ENCODE measurements around the gene SLC25A21. TPM values are rescaled to one million over a fixed set of nuclear protein-coding genes. Genes with fewer than 3 reads are reported as not detected.

The SLC25A21 gene
- total and polyA plus RNA-seq, 2 of the 13 experiments (the other 11 are each of a cell fraction or from before 2014, with no cell fraction given): 1.9 to 2.9 TPM

DNA sequence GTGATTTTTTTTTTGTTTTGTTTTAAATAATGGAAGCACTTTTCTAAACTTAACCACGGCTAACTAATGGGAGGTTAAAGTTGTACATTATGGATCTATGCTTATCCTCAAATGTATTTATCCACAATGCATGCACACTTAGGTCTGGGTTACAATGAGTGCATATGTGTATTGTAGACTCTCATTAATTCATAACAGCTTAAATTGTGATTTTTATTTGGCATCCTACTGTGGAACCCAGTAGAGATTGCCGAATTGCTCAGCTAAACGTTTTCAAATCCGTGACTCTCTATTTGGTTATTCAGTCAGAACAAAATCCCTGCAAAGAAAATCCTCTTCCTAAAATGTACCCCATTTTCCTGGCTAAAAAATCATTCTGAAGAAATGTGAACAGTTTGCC lies 244.0 kb downstream of the SLC25A21 start (continued):
- TF ChIP-seq, protein P1, sequence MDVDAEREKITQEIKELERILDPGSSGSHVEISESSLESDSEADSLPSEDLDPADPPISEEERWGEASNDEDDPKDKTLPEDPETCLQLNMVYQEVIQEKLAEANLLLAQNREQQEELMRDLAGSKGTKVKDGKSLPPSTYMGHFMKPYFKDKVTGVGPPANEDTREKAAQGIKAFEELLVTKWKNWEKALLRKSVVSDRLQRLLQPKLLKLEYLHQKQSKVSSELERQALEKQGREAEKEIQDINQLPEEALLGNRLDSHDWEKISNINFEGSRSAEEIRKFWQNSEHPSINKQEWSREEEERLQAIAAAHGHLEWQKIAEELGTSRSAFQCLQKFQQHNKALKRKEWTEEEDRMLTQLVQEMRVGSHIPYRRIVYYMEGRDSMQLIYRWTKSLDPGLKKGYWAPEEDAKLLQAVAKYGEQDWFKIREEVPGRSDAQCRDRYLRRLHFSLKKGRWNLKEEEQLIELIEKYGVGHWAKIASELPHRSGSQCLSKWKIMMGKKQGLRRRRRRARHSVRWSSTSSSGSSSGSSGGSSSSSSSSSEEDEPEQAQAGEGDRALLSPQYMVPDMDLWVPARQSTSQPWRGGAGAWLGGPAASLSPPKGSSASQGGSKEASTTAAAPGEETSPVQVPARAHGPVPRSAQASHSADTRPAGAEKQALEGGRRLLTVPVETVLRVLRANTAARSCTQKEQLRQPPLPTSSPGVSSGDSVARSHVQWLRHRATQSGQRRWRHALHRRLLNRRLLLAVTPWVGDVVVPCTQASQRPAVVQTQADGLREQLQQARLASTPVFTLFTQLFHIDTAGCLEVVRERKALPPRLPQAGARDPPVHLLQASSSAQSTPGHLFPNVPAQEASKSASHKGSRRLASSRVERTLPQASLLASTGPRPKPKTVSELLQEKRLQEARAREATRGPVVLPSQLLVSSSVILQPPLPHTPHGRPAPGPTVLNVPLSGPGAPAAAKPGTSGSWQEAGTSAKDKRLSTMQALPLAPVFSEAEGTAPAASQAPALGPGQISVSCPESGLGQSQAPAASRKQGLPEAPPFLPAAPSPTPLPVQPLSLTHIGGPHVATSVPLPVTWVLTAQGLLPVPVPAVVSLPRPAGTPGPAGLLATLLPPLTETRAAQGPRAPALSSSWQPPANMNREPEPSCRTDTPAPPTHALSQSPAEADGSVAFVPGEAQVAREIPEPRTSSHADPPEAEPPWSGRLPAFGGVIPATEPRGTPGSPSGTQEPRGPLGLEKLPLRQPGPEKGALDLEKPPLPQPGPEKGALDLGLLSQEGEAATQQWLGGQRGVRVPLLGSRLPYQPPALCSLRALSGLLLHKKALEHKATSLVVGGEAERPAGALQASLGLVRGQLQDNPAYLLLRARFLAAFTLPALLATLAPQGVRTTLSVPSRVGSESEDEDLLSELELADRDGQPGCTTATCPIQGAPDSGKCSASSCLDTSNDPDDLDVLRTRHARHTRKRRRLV (CRISPR knock-in tag; IDR thresholded peaks at IDR 0.05): no peak

DNA sequence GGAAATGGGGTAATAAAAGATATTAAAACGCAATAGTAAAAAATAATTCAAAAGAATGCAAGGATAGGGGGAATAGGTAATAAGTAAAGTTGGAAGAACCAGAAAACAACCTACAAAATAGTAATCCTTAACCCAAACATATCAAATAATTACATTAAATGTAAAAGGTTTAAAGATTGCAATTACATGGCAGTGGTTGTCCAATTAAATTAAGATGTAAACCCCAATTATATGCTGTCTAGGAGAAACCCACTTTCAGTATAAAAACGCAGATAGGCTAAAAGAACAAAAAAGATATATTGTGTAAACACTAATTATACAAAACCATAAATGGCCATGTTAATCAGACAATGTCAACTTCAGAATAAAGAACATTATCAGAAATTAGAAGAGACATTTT lies 247.3 kb downstream of the SLC25A21 start:
- ATAC-seq: no peak
- no peaks in the 10 kb centered on the region for H4K20me1 ChIP-seq (ENCODE audit: insufficient read depth, low read length)
- no peak for DNase-seq (ENCODE audit: low spot score)
- in situ Hi-C loops (cut with HindIII; ENCODE audit: extremely low pct_ligation_motif_present, low pct_unique_long_range_greater_than_20kb) (no loop called here), intact Hi-C loops (cut with micrococcal nuclease; ENCODE audit: unreplicated experiment) (no loop called here)
- no peak overlapping the region for H3K4me3 ChIP-seq (replicated peaks in 1 of 3; ENCODE audit: insufficient read depth in 1 of 3, low read depth in 2 of 3, low read length in 3 of 3)
- no TSS peak for BruUV-seq (replicated peaks)
- no peak overlapping the region for H3K4me2 ChIP-seq (ENCODE audit: low read depth, low read length)
- no peaks in the 10 kb centered on the region for H3K79me2 ChIP-seq (ENCODE audit: insufficient read depth, low read length)
- H3K36me3 ChIP-seq (replicated peaks in 1 of 2; ENCODE audit: control insufficient read depth in 1 of 2, insufficient read depth in 2 of 2, low read length in 2 of 2): no peaks in the 10 kb centered on the region
- no peak overlapping the region for H2AFZ ChIP-seq (ENCODE audit: low read length)
- TF ChIP-seq ZSCAN12 (CRISPR knock-in tag; IDR thresholded peaks at IDR 0.05): no peak
- no peak for TF ChIP-seq ZFY (CRISPR knock-in tag; IDR thresholded peaks at IDR 0.05)
- TF ChIP-seq ZNF44 (CRISPR knock-in tag; IDR thresholded peaks at IDR 0.05): no peak
- TF ChIP-seq ZNF431 (CRISPR knock-in tag; IDR thresholded peaks at IDR 0.05; ENCODE audit: borderline replicate concordance, low read depth): no peak
- TF ChIP-seq, protein P2, sequence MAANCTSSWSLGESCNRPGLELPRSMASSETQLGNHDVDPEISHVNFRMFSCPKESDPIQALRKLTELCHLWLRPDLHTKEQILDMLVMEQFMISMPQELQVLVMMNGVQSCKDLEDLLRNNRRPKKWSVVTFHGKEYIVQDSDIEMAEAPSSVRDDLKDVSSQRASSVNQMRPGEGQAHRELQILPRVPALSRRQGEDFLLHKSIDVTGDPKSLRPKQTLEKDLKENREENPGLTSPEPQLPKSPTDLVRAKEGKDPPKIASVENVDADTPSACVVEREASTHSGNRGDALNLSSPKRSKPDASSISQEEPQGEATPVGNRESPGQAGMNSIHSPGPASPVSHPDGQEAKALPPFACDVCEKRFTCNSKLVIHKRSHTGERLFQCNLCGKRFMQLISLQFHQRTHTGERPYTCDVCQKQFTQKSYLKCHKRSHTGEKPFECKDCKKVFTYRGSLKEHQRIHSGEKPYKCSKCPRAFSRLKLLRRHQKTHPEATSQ (CRISPR knock-in tag; IDR thresholded peaks at IDR 0.05; ENCODE audit: borderline replicate concordance): no peak
- TF ChIP-seq ZSCAN20 (CRISPR knock-in tag; IDR thresholded peaks at IDR 0.05; ENCODE audit: borderline replicate concordance): no peak
- TF ChIP-seq KMT2B (CRISPR knock-in tag; IDR thresholded peaks at IDR 0.05): no peak
- TF ChIP-seq NR2C2 (CRISPR knock-in tag; IDR thresholded peaks at IDR 0.05; ENCODE audit: borderline replicate concordance): no peak
- TF ChIP-seq, protein P3, sequence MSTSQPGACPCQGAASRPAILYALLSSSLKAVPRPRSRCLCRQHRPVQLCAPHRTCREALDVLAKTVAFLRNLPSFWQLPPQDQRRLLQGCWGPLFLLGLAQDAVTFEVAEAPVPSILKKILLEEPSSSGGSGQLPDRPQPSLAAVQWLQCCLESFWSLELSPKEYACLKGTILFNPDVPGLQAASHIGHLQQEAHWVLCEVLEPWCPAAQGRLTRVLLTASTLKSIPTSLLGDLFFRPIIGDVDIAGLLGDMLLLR (CRISPR knock-in tag; IDR thresholded peaks at IDR 0.05): no peak
- TF ChIP-seq, protein P4, sequence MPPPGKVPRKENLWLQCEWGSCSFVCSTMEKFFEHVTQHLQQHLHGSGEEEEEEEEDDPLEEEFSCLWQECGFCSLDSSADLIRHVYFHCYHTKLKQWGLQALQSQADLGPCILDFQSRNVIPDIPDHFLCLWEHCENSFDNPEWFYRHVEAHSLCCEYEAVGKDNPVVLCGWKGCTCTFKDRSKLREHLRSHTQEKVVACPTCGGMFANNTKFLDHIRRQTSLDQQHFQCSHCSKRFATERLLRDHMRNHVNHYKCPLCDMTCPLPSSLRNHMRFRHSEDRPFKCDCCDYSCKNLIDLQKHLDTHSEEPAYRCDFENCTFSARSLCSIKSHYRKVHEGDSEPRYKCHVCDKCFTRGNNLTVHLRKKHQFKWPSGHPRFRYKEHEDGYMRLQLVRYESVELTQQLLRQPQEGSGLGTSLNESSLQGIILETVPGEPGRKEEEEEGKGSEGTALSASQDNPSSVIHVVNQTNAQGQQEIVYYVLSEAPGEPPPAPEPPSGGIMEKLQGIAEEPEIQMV (CRISPR knock-in tag; IDR thresholded peaks at IDR 0.05; ENCODE audit: low read depth): no peak
- TF ChIP-seq, protein P5, sequence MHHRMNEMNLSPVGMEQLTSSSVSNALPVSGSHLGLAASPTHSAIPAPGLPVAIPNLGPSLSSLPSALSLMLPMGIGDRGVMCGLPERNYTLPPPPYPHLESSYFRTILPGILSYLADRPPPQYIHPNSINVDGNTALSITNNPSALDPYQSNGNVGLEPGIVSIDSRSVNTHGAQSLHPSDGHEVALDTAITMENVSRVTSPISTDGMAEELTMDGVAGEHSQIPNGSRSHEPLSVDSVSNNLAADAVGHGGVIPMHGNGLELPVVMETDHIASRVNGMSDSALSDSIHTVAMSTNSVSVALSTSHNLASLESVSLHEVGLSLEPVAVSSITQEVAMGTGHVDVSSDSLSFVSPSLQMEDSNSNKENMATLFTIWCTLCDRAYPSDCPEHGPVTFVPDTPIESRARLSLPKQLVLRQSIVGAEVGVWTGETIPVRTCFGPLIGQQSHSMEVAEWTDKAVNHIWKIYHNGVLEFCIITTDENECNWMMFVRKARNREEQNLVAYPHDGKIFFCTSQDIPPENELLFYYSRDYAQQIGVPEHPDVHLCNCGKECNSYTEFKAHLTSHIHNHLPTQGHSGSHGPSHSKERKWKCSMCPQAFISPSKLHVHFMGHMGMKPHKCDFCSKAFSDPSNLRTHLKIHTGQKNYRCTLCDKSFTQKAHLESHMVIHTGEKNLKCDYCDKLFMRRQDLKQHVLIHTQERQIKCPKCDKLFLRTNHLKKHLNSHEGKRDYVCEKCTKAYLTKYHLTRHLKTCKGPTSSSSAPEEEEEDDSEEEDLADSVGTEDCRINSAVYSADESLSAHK (CRISPR knock-in tag; IDR thresholded peaks at IDR 0.05; ENCODE audit: borderline replicate concordance): no peak
- no peak overlapping the region for H3K27ac ChIP-seq (ENCODE audit: extremely low read length, insufficient read depth, low read length)
- H3K9ac ChIP-seq (ENCODE audit: insufficient read depth, low read depth, low read length): no peak overlapping the region
- no peaks in the 10 kb centered on the region for H3K4me1 ChIP-seq (ENCODE audit: insufficient read depth, low read length)
- H3K9me3 ChIP-seq (ENCODE audit: low read length): no peaks in the 10 kb centered on the region
- ChIA-PET CTCF (ENCODE audit: low intra/inter-chr PET ratio, low total read pairs) (no interaction called here), POLR2A (no interaction called here)
- no peaks in the 10 kb centered on the region for H3K27me3 ChIP-seq (ENCODE audit: control insufficient read depth in 1 of 2, insufficient read depth in 2 of 2, low read length in 2 of 2)
- WGBS (ENCODE audit: low lambda C conversion rate): 1% methylated on average over 2 of the region's 2 CpGs
- no peak for FAIRE-seq
